Ovary (tissue), 9 donors: Measurements from ENCODE around the gene TBX21. TPM values are rescaled to one million over a fixed set of nuclear protein-coding genes. Genes with fewer than 3 reads are reported as not detected.

Experiments
- DNase-seq, 5 donors: peaks; one replicate each; pipeline ENCODE4 v3.0.0-alpha.2; 2019 to 2020
- H3K27ac ChIP-seq, 2 donors: fragments of 200-600 bp; one replicate each; pipeline versions ENCODE4 v1.5.1 to v1.8.0; 2019 to 2022
- H3K27me3 ChIP-seq: fragments of 200-600 bp; one replicate; pipeline ENCODE4 v1.8.0; 2022
- H3K36me3 ChIP-seq: fragments of 200-600 bp; sonication (generic); one replicate; pipeline ENCODE4 v1.5.1; 2019
- H3K4me1 ChIP-seq: one replicate; pipeline ENCODE4 v1.8.1; 2013; ENCODE audit warnings: mild to moderate bottlenecking, moderate library complexity; ENCODE audit not compliant: insufficient read depth
- H3K4me3 ChIP-seq: fragments of 200-600 bp; sonication (generic); one replicate; pipeline ENCODE4 v1.5.1; 2017
- H3K9me3 ChIP-seq, 2 donors: fragments of 200-600 bp in 1 of 2; sonication (generic) in 1 of 2; one replicate each; pipeline versions ENCODE4 v1.5.1 to v1.8.1; 2013 to 2019; ENCODE audit warnings: mild to moderate bottlenecking in 1 of 2, moderate library complexity in 1 of 2
- EP300 ChIP-seq: sonication (generic); formaldehyde crosslinking; IDR thresholded peaks from one replicate; pipeline ENCODE4 v1.6.1; 2017; ENCODE audit warnings: antibody characterized with exemption
- POLR2A ChIP-seq: fragments of 450-650 bp; IDR thresholded peaks from one replicate; pipeline ENCODE4 v1.6.1; 2017; ENCODE audit warnings: antibody characterized with exemption, mild to moderate bottlenecking, moderate library complexity
- WGBS, 3 donors: extraction: QIAGEN DNeasy Blood & Tissue Kit in 1 of 3; methylation state at CpG; one replicate each; pipeline versions ENCODE4 v1.1.5 to v1.1.7; 2013 to 2017; 5-methylcytosine and 5-hydroxymethylcytosine counted together
- intact Hi-C, 4 donors: fragments of 100-400 bp; cut with DNase I; formaldehyde crosslinking; loops; one replicate each; pipeline versions ENCODE4 v1.11.0 to v1.15.1; 2022 to 2023
- polyA plus RNA-seq, 2 donors: library from polyadenylated mRNA; stranded (reverse); fragments of 200-250 nt in 1 of 2; fragments of 350-450 nt in 1 of 2; fragmentation: Illumina TruSeq in 1 of 2; extraction: RNeasy Lipid Tissue Mini Kit (QIAGEN cat#74804) in 1 of 2; gene quantifications; one replicate each; pipeline ENCODE4 v1.2.3, GENCODE V29; 2013 to 2014
- total RNA-seq, 7 donors: library from RNA; depleted of rRNA in 2 of 7; stranded (reverse); fragments of >200 nt in 2 of 7; fragmentation: NEBNext Ultra II Directional in 3 of 7; extraction: Animal tissue kit (Norgen Biotek cat#: 25700) in 3 of 7; gene quantifications; one replicate each; pipeline versions ENCODE4 v1.1.0 to v1.2.4, GENCODE V29; 2016 to 2023
- TF ChIP-seq, protein P1 (sequence below), 3 donors: fragments of 450-650 bp in 2 of 3; fragments of 200-600 bp in 1 of 3; IDR thresholded peaks; one replicate each; pipeline versions ENCODE4 v1.5.1 to v1.8.0; 2016 to 2022; ENCODE audit warnings: antibody characterized with exemption in 3 of 3, mild to moderate bottlenecking in 1 of 3
- donor health status: DM: no; HTN: no; CAD: no; lungs with moderate emphysema.
- donor health status: DM: no; HTN: no; CAD: no.
- donor health status: Bipolar disorder and iron deficiency.
- donor health status: DM: yes; HTN: yes; CAD: no.
- donor health status: DM: no; HTN: no; CAD: no.
- donor health status: DM: yes; HTN: yes; CAD: no.

The TBX21 gene
- total and polyA plus RNA-seq, 9 donors: 0.12 to 1.4 (median 0.33) TPM; not detected in 1

DNA sequence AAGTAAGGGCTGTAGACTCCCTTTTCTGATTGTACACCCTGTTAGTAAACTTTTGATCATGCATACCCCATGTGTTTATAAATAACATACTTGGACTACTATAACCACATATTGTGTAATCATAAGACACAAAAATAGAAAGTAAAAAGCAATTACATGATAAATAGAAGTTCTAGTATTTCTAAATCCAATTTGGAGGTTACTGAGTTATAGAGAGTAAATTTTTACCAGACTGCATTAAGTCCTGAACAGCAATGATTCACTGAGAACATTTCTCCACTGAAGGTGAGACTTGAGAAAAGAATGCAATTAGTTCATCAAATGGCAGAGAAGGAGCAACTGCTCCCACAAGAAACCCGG, 46.8 kb upstream of the TBX21 start:
- H3K36me3 ChIP-seq: no peaks in the 10 kb centered on the region
- peaks cover 4% of the 10 kb centered on the region for H3K4me1 ChIP-seq
- no peaks in the 10 kb centered on the region for H3K9me3 ChIP-seq
- DNase-seq: no peak
- WGBS, 3 donors: 43 to 68% (median 52%) methylated on average over 1 of the region's 1 CpG
- H3K4me3 ChIP-seq: no peak overlapping the region
- intact Hi-C loops: no loop called here
- H3K27me3 ChIP-seq: no peaks in the 10 kb centered on the region
- TF ChIP-seq POLR2A (no peak), EP300 (no peak)
- TF ChIP-seq, protein P1, sequence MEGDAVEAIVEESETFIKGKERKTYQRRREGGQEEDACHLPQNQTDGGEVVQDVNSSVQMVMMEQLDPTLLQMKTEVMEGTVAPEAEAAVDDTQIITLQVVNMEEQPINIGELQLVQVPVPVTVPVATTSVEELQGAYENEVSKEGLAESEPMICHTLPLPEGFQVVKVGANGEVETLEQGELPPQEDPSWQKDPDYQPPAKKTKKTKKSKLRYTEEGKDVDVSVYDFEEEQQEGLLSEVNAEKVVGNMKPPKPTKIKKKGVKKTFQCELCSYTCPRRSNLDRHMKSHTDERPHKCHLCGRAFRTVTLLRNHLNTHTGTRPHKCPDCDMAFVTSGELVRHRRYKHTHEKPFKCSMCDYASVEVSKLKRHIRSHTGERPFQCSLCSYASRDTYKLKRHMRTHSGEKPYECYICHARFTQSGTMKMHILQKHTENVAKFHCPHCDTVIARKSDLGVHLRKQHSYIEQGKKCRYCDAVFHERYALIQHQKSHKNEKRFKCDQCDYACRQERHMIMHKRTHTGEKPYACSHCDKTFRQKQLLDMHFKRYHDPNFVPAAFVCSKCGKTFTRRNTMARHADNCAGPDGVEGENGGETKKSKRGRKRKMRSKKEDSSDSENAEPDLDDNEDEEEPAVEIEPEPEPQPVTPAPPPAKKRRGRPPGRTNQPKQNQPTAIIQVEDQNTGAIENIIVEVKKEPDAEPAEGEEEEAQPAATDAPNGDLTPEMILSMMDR (IDR thresholded peaks at IDR 0.05): no peak
- no peak overlapping the region for H3K27ac ChIP-seq

DNA sequence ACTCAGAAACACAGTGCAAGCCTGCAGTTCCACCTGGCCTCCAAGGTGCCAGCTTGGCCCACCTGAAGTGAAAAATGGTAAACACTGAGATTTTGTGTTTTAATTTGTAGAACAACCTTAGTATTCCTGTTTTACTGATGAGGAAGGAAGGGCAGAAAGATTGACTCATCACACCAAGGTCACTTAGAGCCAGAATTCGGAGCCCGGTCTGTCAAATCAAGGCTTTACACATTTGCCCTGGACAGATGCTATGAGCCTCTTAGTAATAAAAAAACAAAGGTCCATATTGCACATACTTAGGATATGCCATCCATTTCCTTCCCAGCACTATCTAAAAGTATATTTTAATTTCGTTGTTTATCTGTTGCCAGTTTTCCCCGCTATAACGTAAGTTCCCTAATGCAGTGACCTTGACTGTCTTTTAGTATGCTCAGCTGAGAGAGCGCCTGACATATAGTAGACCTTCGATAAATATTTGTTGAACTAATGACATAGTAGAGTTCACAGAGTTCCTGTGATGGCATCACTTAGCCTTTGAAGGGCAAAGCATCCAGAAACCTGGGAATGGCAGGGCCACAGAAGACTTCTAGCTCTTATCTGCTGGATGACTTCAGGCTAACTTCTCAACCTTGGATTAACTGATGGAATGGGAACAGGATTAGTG, 46.2 kb upstream of the TBX21 start:
- Histone ChIP-seq H3K9me3 (no peaks in the 10 kb centered on the region), H3K27me3 (no peaks in the 10 kb centered on the region), H3K4me1 (peaks cover 4% of the 10 kb centered on the region), H3K36me3 (no peaks in the 10 kb centered on the region), H3K27ac (no peak overlapping the region), H3K4me3 (no peak overlapping the region)
- DNase-seq: no peak
- WGBS, 3 donors: 44 to 63% (median 54%) methylated on average over 7 of the region's 7 CpGs
- intact Hi-C loops: no loop called here
- TF ChIP-seq POLR2A (no peak), EP300 (no peak)
- TF ChIP-seq, protein P1 (IDR thresholded peaks at IDR 0.05): no peak

DNA sequence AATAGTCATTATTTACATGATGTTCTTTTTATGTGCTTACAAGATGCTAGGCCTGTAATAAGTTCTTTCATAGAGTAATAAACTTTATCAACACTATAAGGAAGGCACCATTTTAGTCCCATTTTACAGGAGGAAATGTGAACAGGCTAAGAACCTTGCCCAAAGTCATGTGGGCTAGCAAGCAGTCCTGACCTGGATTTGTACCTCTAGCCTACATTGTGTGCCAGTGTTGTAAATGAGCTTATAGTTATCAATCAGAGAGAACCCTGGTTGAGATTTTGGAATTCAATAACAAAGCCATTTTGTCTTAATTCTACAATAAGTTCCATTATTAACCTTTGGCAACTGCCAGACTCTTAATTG, 45.7 kb upstream of the TBX21 start:
- Histone ChIP-seq H3K27me3 (no peaks in the 10 kb centered on the region), H3K4me1 (peaks cover 4% of the 10 kb centered on the region), H3K9me3 (no peaks in the 10 kb centered on the region), H3K4me3 (no peak overlapping the region), H3K27ac (no peak overlapping the region), H3K36me3 (no peaks in the 10 kb centered on the region)
- no peak for DNase-seq
- intact Hi-C loops: no loop called here
- no peak for TF ChIP-seq EP300
- TF ChIP-seq, protein P1 (IDR thresholded peaks at IDR 0.05): no peak
- TF ChIP-seq POLR2A: no peak

DNA sequence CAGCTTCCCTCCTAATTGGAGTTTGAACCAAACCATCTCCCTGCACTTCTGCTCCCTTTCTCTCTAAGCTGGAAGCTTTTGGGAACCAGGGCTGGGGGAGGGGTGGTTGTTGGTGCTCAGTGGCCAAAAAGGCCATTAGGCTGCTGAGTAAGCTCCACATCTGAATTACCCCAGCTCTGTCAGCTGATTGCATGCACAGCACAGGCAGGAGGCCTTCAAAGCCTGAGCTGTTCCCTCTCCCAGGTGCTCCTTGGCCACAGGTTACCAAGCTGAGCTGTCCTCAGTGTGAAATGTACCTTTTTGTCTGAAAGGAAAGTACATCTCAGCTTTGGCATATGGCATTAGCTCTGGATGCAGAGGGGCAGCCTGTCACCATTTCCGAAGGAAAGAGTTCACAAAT, 45.3 kb upstream of the TBX21 start:
- intact Hi-C loops: no loop called here
- Histone ChIP-seq H3K27me3 (no peaks in the 10 kb centered on the region), H3K9me3 (no peaks in the 10 kb centered on the region), H3K4me1 (peaks cover 4% of the 10 kb centered on the region), H3K4me3 (no peak overlapping the region), H3K36me3 (no peaks in the 10 kb centered on the region), H3K27ac (peak overlapping the region in 1 of 2 donors; percentile 6)
- DNase-seq: no peak
- TF ChIP-seq EP300 (no peak), POLR2A (no peak)
- 43 to 79% (median 58%) methylated on average over 1 of the region's 1 CpG for WGBS, 3 donors

DNA sequence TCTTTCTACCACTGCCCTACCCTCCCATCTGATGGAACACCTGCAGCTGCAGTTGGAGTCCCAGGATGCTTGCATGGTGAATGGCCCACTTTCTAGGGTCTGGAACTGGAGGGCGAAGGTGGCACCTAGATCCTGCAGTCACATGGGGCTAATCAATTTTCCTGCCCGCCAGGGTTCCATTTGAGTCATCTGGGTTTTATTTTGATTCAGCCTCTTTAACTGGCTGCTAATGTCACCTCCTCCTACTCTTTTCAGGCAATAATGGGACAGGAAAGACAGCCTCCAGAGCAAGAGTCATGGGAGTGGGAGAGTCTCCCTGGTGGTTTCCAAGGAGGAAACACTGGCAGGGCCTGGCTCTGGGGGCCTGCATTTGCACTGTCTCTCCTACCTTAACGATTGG, 42.9 kb upstream of the TBX21 start:
- TF ChIP-seq, protein P1 (IDR thresholded peaks at IDR 0.05): no peak
- TF ChIP-seq EP300 (no peak), POLR2A (no peak)
- H3K27ac ChIP-seq: no peak overlapping the region
- no peaks in the 10 kb centered on the region for H3K27me3 ChIP-seq
- no peaks in the 10 kb centered on the region for H3K9me3 ChIP-seq
- peaks cover 4% of the 10 kb centered on the region for H3K4me1 ChIP-seq
- DNase-seq: no peak
- H3K4me3 ChIP-seq: no peak overlapping the region
- 56 to 62% (median 59%) methylated on average over 3 of the region's 3 CpGs for WGBS, 3 donors
- intact Hi-C loops: no loop called here
- no peaks in the 10 kb centered on the region for H3K36me3 ChIP-seq
